Measurements from ENCODE around the gene MYH14. TPM values are rescaled to one million over a fixed set of nuclear protein-coding genes. Genes with fewer than 3 reads are reported as not detected.

MYH14 gene
- polyA plus RNA-seq, 1 donor (not counting 4 experiments of a cell fraction or from before 2014, with no cell fraction given) = 0.20 TPM

- Histone ChIP-seq H3K36me3 (ENCODE audit: control insufficient read depth in 2 of 2, extremely low read depth in 1 of 2, insufficient read depth in 2 of 2, low read length in 2 of 2) (no peaks in the 10 kb centered on the region), H3K9me3 (ENCODE audit: control insufficient read depth, low read depth, low read length) (peaks cover 3% of the 10 kb centered on the region), H4K20me1 (ENCODE audit: control insufficient read depth, extremely low read depth, insufficient read depth, low read length) (no peaks in the 10 kb centered on the region), H3K79me2 (ENCODE audit: control insufficient read depth, insufficient read depth, low read length) (no peaks in the 10 kb centered on the region), H3K4me3 (ENCODE audit: control insufficient read depth in 2 of 3, extremely low read depth in 1 of 3, insufficient read depth in 2 of 3, low read depth in 1 of 3, low read length in 3 of 3) (no peak overlapping the region), H2AFZ (ENCODE audit: control insufficient read depth, low read length) (no peak overlapping the region), H3K9me1 (ENCODE audit: control insufficient read depth, extremely low read depth, insufficient read depth, low read length) (no peaks in the 10 kb centered on the region), H3K9ac (ENCODE audit: control insufficient read depth, extremely low read depth, insufficient read depth, low read length) (no peak overlapping the region), H3K27me3 (ENCODE audit: control insufficient read depth, extremely low read depth, insufficient read depth, low read length) (no peaks in the 10 kb centered on the region), H3K4me2 (ENCODE audit: control insufficient read depth, extremely low read depth, insufficient read depth, low read depth, low read length) (no peak overlapping the region), H3K27ac (ENCODE audit: control insufficient read depth, insufficient read depth, low read length) (no peak overlapping the region), H3K4me1 (ENCODE audit: control insufficient read depth, extremely low read depth, insufficient read depth, low read length) (no peaks in the 10 kb centered on the region)
- dilution Hi-C loops (cut with MboI; ENCODE audit: extremely low pct_ligation_motif_present, low sequenced_read_pairs) = no loop called here
- DNase-seq (ENCODE audit: low read depth, low spot score) (no peak), FAIRE-seq (no peak)
- TF ChIP-seq EZH2 (IDR thresholded peaks at IDR 0.05; ENCODE audit: low read length) (no peak), CTCF (optimal IDR thresholded peaks at IDR 0.05 in 1 of 3, IDR thresholded peaks at IDR 0.05 in 1 of 3, conservative IDR thresholded peaks at IDR 0.05 in 1 of 3; ENCODE audit: extremely low read depth in 1 of 3, insufficient read depth in 2 of 3, low read length in 3 of 3) (no peak)
These were observed 25.1 kb upstream of the MYH14 start for GRCh38 chr19:50178320-50178719.

GRCh38 chr19:50178859-50179537 lies 24.4 kb upstream of the MYH14 start:
- no peak for FAIRE-seq

More at GRCh38 chr19:50178859-50179537, 24.4 kb upstream of the MYH14 start:
- H3K9ac ChIP-seq (ENCODE audit: control insufficient read depth, extremely low read depth, insufficient read depth, low read length) = no peak overlapping the region
- no peak overlapping the region for H2AFZ ChIP-seq (ENCODE audit: control insufficient read depth, low read length)
- H3K79me2 ChIP-seq (ENCODE audit: control insufficient read depth, insufficient read depth, low read length) = no peaks in the 10 kb centered on the region
- TF ChIP-seq CTCF (optimal IDR thresholded peaks at IDR 0.05 in 1 of 3, IDR thresholded peaks at IDR 0.05 in 1 of 3, conservative IDR thresholded peaks at IDR 0.05 in 1 of 3; ENCODE audit: extremely low read depth in 1 of 3, insufficient read depth in 2 of 3, low read length in 3 of 3) (no peak), EZH2 (IDR thresholded peaks at IDR 0.05; ENCODE audit: low read length) (no peak)
- H3K4me2 ChIP-seq (ENCODE audit: control insufficient read depth, extremely low read depth, insufficient read depth, low read depth, low read length) = no peak overlapping the region
- no peaks in the 10 kb centered on the region for H3K9me1 ChIP-seq (ENCODE audit: control insufficient read depth, extremely low read depth, insufficient read depth, low read length)
- dilution Hi-C loops (cut with MboI; ENCODE audit: extremely low pct_ligation_motif_present, low sequenced_read_pairs) = no loop called here
- no peaks in the 10 kb centered on the region for H4K20me1 ChIP-seq (ENCODE audit: control insufficient read depth, extremely low read depth, insufficient read depth, low read length)
- no peaks in the 10 kb centered on the region for H3K36me3 ChIP-seq (ENCODE audit: control insufficient read depth in 2 of 2, extremely low read depth in 1 of 2, insufficient read depth in 2 of 2, low read length in 2 of 2)
- H3K27ac ChIP-seq (ENCODE audit: control insufficient read depth, insufficient read depth, low read length) = no peak overlapping the region
- DNase-seq (ENCODE audit: low read depth, low spot score) = no peak
- H3K9me3 ChIP-seq (ENCODE audit: control insufficient read depth, low read depth, low read length) = peaks cover 3% of the 10 kb centered on the region
- H3K27me3 ChIP-seq (ENCODE audit: control insufficient read depth, extremely low read depth, insufficient read depth, low read length) = no peaks in the 10 kb centered on the region
- no peaks in the 10 kb centered on the region for H3K4me1 ChIP-seq (ENCODE audit: control insufficient read depth, extremely low read depth, insufficient read depth, low read length)
- H3K4me3 ChIP-seq (ENCODE audit: control insufficient read depth in 2 of 3, extremely low read depth in 1 of 3, insufficient read depth in 2 of 3, low read depth in 1 of 3, low read length in 3 of 3) = no peak overlapping the region
